ENCODE results near the gene TMEM242.

TMEM242 gene

GRCh38 chr6:157287247-157287850, 36.0 kb downstream of the TMEM242 start:
- DNase-seq = no peak

GRCh38 chr6:157285422-157285779, 37.9 kb downstream of the TMEM242 start:
- no peak for DNase-seq

- no peak for DNase-seq
Observed at GRCh38 chr6:157284738-157285421, 38.4 kb downstream of the TMEM242 start.

GRCh38 chr6:157283900-157284737, 39.2 kb downstream of the TMEM242 start:
- DNase-seq = no peak

GRCh38 chr6:157283330-157283898, 39.9 kb downstream of the TMEM242 start:
- DNase-seq = no peak

- no peak for DNase-seq
Observed at GRCh38 chr6:157282284-157282683, 41.0 kb downstream of the TMEM242 start.

- DNase-seq = peak in 1 of 3 experiments; percentile 12
Observed at GRCh38 chr6:157281570-157281969, 41.7 kb downstream of the TMEM242 start.

- DNase-seq = no peak
Observed at GRCh38 chr6:157280947-157281346, 42.4 kb downstream of the TMEM242 start.

GRCh38 chr6:157280157-157280556, 43.2 kb downstream of the TMEM242 start:
- no peak for DNase-seq

- no peak for DNase-seq
Observed at GRCh38 chr6:157278171-157278570, 45.1 kb downstream of the TMEM242 start.

- DNase-seq = no peak
Observed at GRCh38 chr6:157276731-157277130, 46.6 kb downstream of the TMEM242 start.

GRCh38 chr6:157276134-157276532, 47.2 kb downstream of the TMEM242 start:
- no peak for DNase-seq

- peak; percentile 85 to 96 (median 92) for DNase-seq
Observed at GRCh38 chr6:157274471-157275226, 48.7 kb downstream of the TMEM242 start.

- DNase-seq = peak; percentile 33 to 90 (median 84)
Observed at GRCh38 chr6:157273756-157274470, 49.4 kb downstream of the TMEM242 start.

GRCh38 chr6:157272866-157273755, 50.2 kb downstream of the TMEM242 start:
- peak in 2 of 3 experiments; percentile 73 to 83 for DNase-seq

GRCh38 chr6:157272372-157272771, 50.9 kb downstream of the TMEM242 start:
- DNase-seq = no peak

GRCh38 chr6:157271911-157272310, 51.4 kb downstream of the TMEM242 start:
- no peak for DNase-seq

- no peak for DNase-seq
Observed at GRCh38 chr6:157271441-157271840, 51.9 kb downstream of the TMEM242 start.

GRCh38 chr6:157270916-157271315, 52.4 kb downstream of the TMEM242 start:
- DNase-seq = no peak

GRCh38 chr6:157270308-157270707, 53.0 kb downstream of the TMEM242 start:
- DNase-seq = no peak

GRCh38 chr6:157269261-157269794, 54.0 kb downstream of the TMEM242 start:
- DNase-seq = no peak

Measured in NCI-H1417 (cell line).